ENCODE data around the gene HS2ST1.

The HS2ST1 gene

DNA sequence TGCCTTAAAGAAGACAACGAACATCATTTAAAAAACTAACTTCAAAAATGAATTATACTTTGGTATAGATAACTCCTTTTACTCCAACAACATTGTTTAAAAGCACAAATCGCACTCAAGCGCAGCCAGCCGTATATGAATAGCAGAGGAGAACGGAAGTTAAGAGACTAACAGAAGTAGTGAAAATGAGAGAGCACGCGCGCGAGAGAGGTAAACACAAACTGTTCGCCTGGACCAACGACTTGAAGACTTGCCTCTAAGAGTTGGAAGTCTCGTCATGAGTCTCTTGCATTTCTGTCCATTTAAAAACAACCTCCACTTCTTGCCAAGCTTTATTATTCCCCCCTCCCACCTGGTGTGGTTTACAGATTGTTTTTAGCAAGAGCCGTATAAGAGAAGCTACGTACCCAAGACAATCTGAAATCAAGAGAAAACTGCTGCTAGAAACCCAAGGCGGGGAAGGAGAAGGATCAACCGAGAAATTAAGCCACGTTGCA is 988 bp upstream of the HS2ST1 start:
- Histone ChIP-seq H3K4me3 (peak overlapping the region; percentile 84), H3K27ac (peak overlapping the region; percentile 86 to 87)
- no peak for DNase-seq (ENCODE audit: low spot score)
- TF ChIP-seq, protein P1, sequence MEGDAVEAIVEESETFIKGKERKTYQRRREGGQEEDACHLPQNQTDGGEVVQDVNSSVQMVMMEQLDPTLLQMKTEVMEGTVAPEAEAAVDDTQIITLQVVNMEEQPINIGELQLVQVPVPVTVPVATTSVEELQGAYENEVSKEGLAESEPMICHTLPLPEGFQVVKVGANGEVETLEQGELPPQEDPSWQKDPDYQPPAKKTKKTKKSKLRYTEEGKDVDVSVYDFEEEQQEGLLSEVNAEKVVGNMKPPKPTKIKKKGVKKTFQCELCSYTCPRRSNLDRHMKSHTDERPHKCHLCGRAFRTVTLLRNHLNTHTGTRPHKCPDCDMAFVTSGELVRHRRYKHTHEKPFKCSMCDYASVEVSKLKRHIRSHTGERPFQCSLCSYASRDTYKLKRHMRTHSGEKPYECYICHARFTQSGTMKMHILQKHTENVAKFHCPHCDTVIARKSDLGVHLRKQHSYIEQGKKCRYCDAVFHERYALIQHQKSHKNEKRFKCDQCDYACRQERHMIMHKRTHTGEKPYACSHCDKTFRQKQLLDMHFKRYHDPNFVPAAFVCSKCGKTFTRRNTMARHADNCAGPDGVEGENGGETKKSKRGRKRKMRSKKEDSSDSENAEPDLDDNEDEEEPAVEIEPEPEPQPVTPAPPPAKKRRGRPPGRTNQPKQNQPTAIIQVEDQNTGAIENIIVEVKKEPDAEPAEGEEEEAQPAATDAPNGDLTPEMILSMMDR (IDR thresholded peaks at IDR 0.05), result no peak

DNA sequence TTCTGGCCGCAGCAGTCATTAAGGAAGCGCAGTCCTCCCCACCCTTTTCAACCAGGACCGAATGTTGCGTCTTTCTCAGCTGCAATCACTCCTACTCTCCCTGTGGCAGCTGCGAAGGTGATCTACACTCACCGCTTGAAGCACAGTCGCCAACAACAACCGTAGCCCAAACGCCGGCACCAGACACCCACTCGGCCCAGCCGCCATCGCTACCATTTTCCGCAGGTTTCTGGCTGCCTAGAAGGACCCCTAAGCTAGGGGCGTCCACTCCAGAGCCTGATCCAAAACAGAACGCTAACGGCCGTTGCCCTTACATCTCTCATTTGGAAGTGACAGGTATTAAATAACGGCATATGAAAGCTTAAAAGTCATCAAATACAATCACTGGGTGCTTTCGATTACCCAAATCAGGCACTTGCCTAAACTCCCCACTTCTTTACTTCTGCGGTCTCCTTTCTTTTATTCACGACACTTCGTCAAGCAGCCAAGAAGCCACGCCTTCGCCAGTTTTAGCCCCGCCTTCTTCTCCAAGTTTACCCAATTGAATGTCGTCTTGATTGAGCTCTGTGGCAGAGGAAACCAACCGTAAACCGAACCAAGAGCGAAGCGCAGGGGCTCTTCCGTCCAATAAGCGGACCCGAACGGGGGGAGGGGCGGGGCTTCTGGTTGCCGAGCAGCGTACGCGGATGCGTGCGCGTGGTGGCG is 387 bp upstream of the HS2ST1 start, which contains the start of gene SELENOF:
TSS of gene SELENOF (minus strand) at position 231 of the 705 bp plus-strand sequence. CDS start at position 216, 15 bp downstream.
- peak within 1 kb of the TSS; percentile 87 to 92 for H3K27ac ChIP-seq
- DNase-seq (ENCODE audit: low spot score), result peak; percentile 100
- TF ChIP-seq, protein P1 (IDR thresholded peaks at IDR 0.05), result no peak
- H3K4me3 ChIP-seq, result peak within 1 kb of the TSS; percentile 88

DNA sequence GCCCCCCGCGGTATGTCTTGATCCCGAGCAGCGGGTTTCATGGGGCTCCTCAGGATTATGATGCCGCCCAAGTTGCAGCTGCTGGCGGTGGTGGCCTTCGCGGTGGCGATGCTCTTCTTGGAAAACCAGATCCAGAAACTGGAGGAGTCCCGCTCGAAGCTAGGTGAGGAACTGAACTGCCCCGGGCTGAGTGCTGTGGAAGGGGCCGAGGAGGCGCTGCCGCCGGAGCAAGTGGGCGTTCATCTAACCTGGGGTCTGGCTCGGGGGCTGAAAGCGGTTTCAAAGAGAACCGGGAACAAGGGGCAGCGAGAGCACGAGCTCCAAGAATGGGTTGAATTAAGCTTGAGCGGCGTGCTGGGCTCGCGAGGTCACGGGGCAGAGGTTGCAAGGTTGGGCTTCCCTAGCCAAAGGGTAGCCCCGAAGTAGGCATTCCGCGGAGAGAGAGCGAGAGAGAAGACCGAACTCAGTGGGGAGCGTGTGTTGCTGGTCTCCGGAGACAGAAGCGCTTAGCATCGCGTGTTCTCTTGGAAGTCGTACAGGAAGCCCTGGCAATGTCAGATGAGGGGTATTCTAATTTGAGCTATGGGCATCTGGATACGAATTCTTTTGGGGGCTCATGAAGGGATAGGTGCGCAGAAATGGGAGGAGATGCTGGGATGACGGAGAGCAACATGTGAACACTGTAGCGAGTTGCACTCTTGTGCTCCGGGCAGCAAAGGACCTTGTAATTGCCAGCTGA is 732 bp downstream of the HS2ST1 start:
- Histone ChIP-seq H3K4me3 (peak overlapping the region; percentile 88), H3K27ac (peak overlapping the region; percentile 87 to 92)
- DNase-seq (ENCODE audit: low spot score), result peak; percentile 78
- TF ChIP-seq, protein P1 (IDR thresholded peaks at IDR 0.05), result no peak

DNA sequence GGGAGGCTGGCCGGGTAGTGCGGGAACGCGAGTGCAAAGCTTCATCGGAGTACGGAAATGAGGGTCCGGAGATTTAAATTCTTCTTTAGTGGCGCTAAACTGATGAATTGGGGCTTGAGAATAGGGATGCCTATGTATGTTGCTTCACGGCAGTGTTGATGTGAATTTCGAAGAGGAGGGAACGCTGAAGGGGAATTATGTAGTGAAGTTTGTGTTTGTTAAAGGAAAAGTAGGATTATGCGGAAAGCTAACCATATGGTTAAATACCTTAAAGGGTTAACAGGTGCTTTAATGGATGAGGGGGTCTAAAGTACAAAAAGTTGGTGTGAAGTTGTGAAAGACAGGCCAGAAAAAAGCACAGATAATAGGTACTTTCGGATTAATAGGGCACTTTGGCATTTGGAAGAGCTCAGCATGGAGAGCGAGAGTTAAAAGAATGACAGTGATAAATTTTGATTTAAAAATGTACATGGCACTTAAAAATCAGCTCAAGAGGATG is 1.4 kb downstream of the HS2ST1 start:
- Histone ChIP-seq H3K27ac (peak overlapping the region; percentile 87 to 92), H3K4me3 (peak overlapping the region; percentile 88)
- TF ChIP-seq, protein P1 (IDR thresholded peaks at IDR 0.05), result no peak
- DNase-seq (ENCODE audit: low spot score), result no peak

DNA sequence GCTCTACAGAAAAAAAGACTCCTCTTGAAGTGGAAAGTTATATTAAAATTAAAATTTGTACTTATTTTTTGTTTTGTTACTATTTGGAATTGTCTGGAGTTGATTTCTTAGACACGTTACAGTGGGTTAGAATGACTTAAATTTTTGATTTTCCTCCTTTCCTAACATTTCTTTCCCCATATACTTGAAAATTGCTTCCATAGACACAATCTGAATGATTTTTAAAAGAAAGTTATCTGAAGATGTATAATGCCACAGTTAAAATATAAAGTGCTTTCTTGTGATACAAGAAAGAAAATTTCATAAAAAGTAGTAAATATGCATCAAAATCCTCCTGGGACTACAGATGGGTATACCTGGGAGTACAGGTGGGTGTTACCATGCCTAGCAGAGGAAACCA is 2.3 kb downstream of the HS2ST1 start:
- Histone ChIP-seq H3K4me3 (no peak overlapping the region), H3K27ac (no peak overlapping the region)
- TF ChIP-seq, protein P1 (IDR thresholded peaks at IDR 0.05), result no peak
- DNase-seq (ENCODE audit: low spot score), result no peak

DNA sequence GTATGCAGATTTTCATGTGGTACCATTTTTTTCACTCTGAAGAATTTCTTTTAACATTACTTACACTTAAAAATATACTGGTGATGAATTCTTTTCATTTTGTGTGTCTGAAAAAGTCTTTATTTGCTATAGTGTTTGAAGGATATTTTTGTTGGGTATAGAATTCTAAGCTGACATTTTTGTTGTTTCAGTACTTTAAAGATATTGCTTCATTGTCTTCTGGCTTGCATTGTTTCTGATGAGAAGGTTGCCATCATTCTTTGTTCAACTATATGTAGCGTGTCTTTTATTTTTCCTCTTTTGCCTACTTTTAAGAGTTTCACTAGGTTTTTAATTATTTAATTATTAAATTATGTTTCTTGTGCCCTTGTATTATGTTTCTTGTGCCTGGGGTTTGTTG is 8.0 kb downstream of the HS2ST1 start:
- no peak overlapping the region for H3K27ac ChIP-seq
- no peak overlapping the region for H3K4me3 ChIP-seq
- TF ChIP-seq, protein P1 (IDR thresholded peaks at IDR 0.05), result no peak
- DNase-seq (ENCODE audit: low spot score), result no peak
